ENCODE measurements around the gene FGG.

The FGG gene

GRCh38 chr4:154585369-154586018 lies 27.0 kb downstream of the FGG start:
- Mint-ChIP-seq H3K36me3 (ENCODE audit: low read depth) (no peaks in the 10 kb centered on the region), H3K4me3 (no peak overlapping the region), H3K4me1 (no peaks in the 10 kb centered on the region), H3K27me3 (peaks cover 10% of the 10 kb centered on the region), H3K27ac (no peak overlapping the region), H3K9me3 (no peaks in the 10 kb centered on the region)
- no peak for ATAC-seq
- no peak for DNase-seq

- no peak for ATAC-seq
- no peaks in the 10 kb centered on the region for H3K9me3 Mint-ChIP-seq
- peaks cover 8% of the 10 kb centered on the region for H3K27me3 Mint-ChIP-seq
- no peaks in the 10 kb centered on the region for H3K36me3 Mint-ChIP-seq (ENCODE audit: low read depth)
- no peak overlapping the region for H3K27ac Mint-ChIP-seq
- no peak overlapping the region for H3K4me3 Mint-ChIP-seq
- no peaks in the 10 kb centered on the region for H3K4me1 Mint-ChIP-seq
- DNase-seq: no peak
Measured at GRCh38 chr4:154584259-154584658, 28.2 kb downstream of the FGG start.

- Mint-ChIP-seq H3K4me1 (no peaks in the 10 kb centered on the region), H3K27ac (no peak overlapping the region), H3K4me3 (no peak overlapping the region), H3K27me3 (peaks cover 8% of the 10 kb centered on the region), H3K9me3 (no peaks in the 10 kb centered on the region), H3K36me3 (ENCODE audit: low read depth) (no peaks in the 10 kb centered on the region)
- DNase-seq (no peak), ATAC-seq (no peak)
Measured at GRCh38 chr4:154583677-154584076, 28.8 kb downstream of the FGG start.

GRCh38 chr4:154583230-154583629 lies 29.2 kb downstream of the FGG start:
- Mint-ChIP-seq H3K27ac (no peak overlapping the region), H3K36me3 (ENCODE audit: low read depth) (no peaks in the 10 kb centered on the region), H3K27me3 (peaks cover 8% of the 10 kb centered on the region), H3K9me3 (no peaks in the 10 kb centered on the region), H3K4me1 (no peaks in the 10 kb centered on the region), H3K4me3 (no peak overlapping the region)
- ATAC-seq: no peak
- DNase-seq: no peak

- no peak for DNase-seq
- Mint-ChIP-seq H3K36me3 (ENCODE audit: low read depth) (no peaks in the 10 kb centered on the region), H3K4me3 (no peak overlapping the region), H3K27ac (no peak overlapping the region), H3K27me3 (peaks cover 7% of the 10 kb centered on the region), H3K4me1 (no peaks in the 10 kb centered on the region), H3K9me3 (no peaks in the 10 kb centered on the region)
- no peak for ATAC-seq
Measured at GRCh38 chr4:154582723-154583122, 29.7 kb downstream of the FGG start.

GRCh38 chr4:154579927-154580326 lies 32.5 kb downstream of the FGG start:
- H3K9me3 Mint-ChIP-seq: no peaks in the 10 kb centered on the region
- DNase-seq (no peak), ATAC-seq (no peak)
- H3K27ac Mint-ChIP-seq: no peak overlapping the region
- H3K4me3 Mint-ChIP-seq: no peak overlapping the region
- no peaks in the 10 kb centered on the region for H3K36me3 Mint-ChIP-seq (ENCODE audit: low read depth)
- no peaks in the 10 kb centered on the region for H3K4me1 Mint-ChIP-seq
- peaks cover 3% of the 10 kb centered on the region for H3K27me3 Mint-ChIP-seq

GRCh38 chr4:154578919-154579318 lies 33.5 kb downstream of the FGG start:
- Mint-ChIP-seq H3K4me3 (no peak overlapping the region), H3K36me3 (ENCODE audit: low read depth) (no peaks in the 10 kb centered on the region), H3K27me3 (peaks cover 4% of the 10 kb centered on the region), H3K27ac (no peak overlapping the region), H3K4me1 (no peaks in the 10 kb centered on the region), H3K9me3 (no peaks in the 10 kb centered on the region)
- ATAC-seq: no peak
- no peak for DNase-seq

- ATAC-seq: no peak
- H3K9me3 Mint-ChIP-seq: no peaks in the 10 kb centered on the region
- DNase-seq: no peak
- no peaks in the 10 kb centered on the region for H3K36me3 Mint-ChIP-seq (ENCODE audit: low read depth)
- peaks cover 4% of the 10 kb centered on the region for H3K27me3 Mint-ChIP-seq
- H3K27ac Mint-ChIP-seq: no peak overlapping the region
- H3K4me3 Mint-ChIP-seq: no peak overlapping the region
- no peaks in the 10 kb centered on the region for H3K4me1 Mint-ChIP-seq
Measured at GRCh38 chr4:154577324-154577723, 35.1 kb downstream of the FGG start.

GRCh38 chr4:154574311-154574710 lies 38.1 kb downstream of the FGG start:
- Mint-ChIP-seq H3K9me3 (no peaks in the 10 kb centered on the region), H3K4me3 (no peak overlapping the region), H3K27ac (no peak overlapping the region), H3K36me3 (ENCODE audit: low read depth) (no peaks in the 10 kb centered on the region), H3K27me3 (peaks cover 5% of the 10 kb centered on the region), H3K4me1 (no peaks in the 10 kb centered on the region)
- no peak for DNase-seq
- ATAC-seq: no peak

GRCh38 chr4:154573190-154573870 lies 39.1 kb downstream of the FGG start:
- ATAC-seq (no peak), DNase-seq (no peak)
- Mint-ChIP-seq H3K9me3 (no peaks in the 10 kb centered on the region), H3K27me3 (peaks cover 5% of the 10 kb centered on the region), H3K4me1 (no peaks in the 10 kb centered on the region), H3K36me3 (ENCODE audit: low read depth) (no peaks in the 10 kb centered on the region), H3K27ac (no peak overlapping the region), H3K4me3 (no peak overlapping the region)

- Mint-ChIP-seq H3K9me3 (no peaks in the 10 kb centered on the region), H3K27ac (no peak overlapping the region), H3K4me3 (no peak overlapping the region), H3K27me3 (peaks cover 3% of the 10 kb centered on the region), H3K36me3 (ENCODE audit: low read depth) (no peaks in the 10 kb centered on the region), H3K4me1 (no peaks in the 10 kb centered on the region)
- ATAC-seq (no peak), DNase-seq (no peak)
Measured at GRCh38 chr4:154569584-154569983, 42.9 kb downstream of the FGG start.

GRCh38 chr4:154569028-154569427 lies 43.4 kb downstream of the FGG start:
- no peaks in the 10 kb centered on the region for H3K9me3 Mint-ChIP-seq
- ATAC-seq (no peak), DNase-seq (no peak)
- no peaks in the 10 kb centered on the region for H3K4me1 Mint-ChIP-seq
- H3K27ac Mint-ChIP-seq: no peak overlapping the region
- H3K27me3 Mint-ChIP-seq: peaks cover 3% of the 10 kb centered on the region
- H3K36me3 Mint-ChIP-seq (ENCODE audit: low read depth): no peaks in the 10 kb centered on the region
- H3K4me3 Mint-ChIP-seq: no peak overlapping the region

- peaks cover 6% of the 10 kb centered on the region for H3K27me3 Mint-ChIP-seq
- no peaks in the 10 kb centered on the region for H3K36me3 Mint-ChIP-seq (ENCODE audit: low read depth)
- no peak for DNase-seq
- no peaks in the 10 kb centered on the region for H3K4me1 Mint-ChIP-seq
- H3K27ac Mint-ChIP-seq: no peak overlapping the region
- no peak overlapping the region for H3K4me3 Mint-ChIP-seq
- ATAC-seq: no peak
- no peaks in the 10 kb centered on the region for H3K9me3 Mint-ChIP-seq
Measured at GRCh38 chr4:154566639-154567204, 45.7 kb downstream of the FGG start.

- peaks cover 4% of the 10 kb centered on the region for H3K27me3 Mint-ChIP-seq
- no peaks in the 10 kb centered on the region for H3K36me3 Mint-ChIP-seq (ENCODE audit: low read depth)
- no peak overlapping the region for H3K4me3 Mint-ChIP-seq
- no peaks in the 10 kb centered on the region for H3K4me1 Mint-ChIP-seq
- no peak for DNase-seq
- no peak for ATAC-seq
- no peaks in the 10 kb centered on the region for H3K9me3 Mint-ChIP-seq
- H3K27ac Mint-ChIP-seq: no peak overlapping the region
Measured at GRCh38 chr4:154565704-154566103, 46.8 kb downstream of the FGG start.

- Mint-ChIP-seq H3K4me1 (no peaks in the 10 kb centered on the region), H3K4me3 (no peak overlapping the region), H3K9me3 (no peaks in the 10 kb centered on the region), H3K27me3 (peaks cover 4% of the 10 kb centered on the region), H3K27ac (no peak overlapping the region), H3K36me3 (ENCODE audit: low read depth) (no peaks in the 10 kb centered on the region)
- ATAC-seq (no peak), DNase-seq (no peak)
Measured at GRCh38 chr4:154564311-154564710, 48.1 kb downstream of the FGG start.

All from activated naive CD8-positive, alpha-beta T cell treated with anti-CD3 and anti-CD28 coated beads, Interleukin-2, amount 50 U/mL, for 24 hours (primary cell).